Chondrocyte (in vitro differentiated cells): Measurements from ENCODE around the gene SLC29A3. TPM values are rescaled to one million over a fixed set of nuclear protein-coding genes. Genes with fewer than 3 reads are reported as not detected.

Source experiments
- DNase-seq: peaks from one replicate; pipeline ENCODE4 v3.0.0; 2021; ENCODE audit warnings: mixed read lengths, low spot score
- H3K27ac Mint-ChIP-seq: one replicate; pipeline ENCODE4 v1.8.0; 2021; ENCODE audit warnings: mild to moderate bottlenecking, moderate library complexity, mixed read lengths; ENCODE audit not compliant: unreplicated experiment
- H3K27me3 Mint-ChIP-seq: 2 replicates; pipeline ENCODE4 v1.8.0; 2021; ENCODE audit warnings: low read depth, mixed read lengths
- H3K36me3 Mint-ChIP-seq: 2 replicates; pipeline ENCODE4 v1.8.0; 2021; ENCODE audit warnings: low read depth, mixed read lengths
- H3K4me1 Mint-ChIP-seq: 2 replicates; pipeline ENCODE4 v1.8.0; 2021; ENCODE audit warnings: low read depth, mild to moderate bottlenecking, mixed read lengths
- H3K4me3 Mint-ChIP-seq: one replicate; pipeline ENCODE4 v1.8.0; 2021; ENCODE audit warnings: mild to moderate bottlenecking, moderate library complexity, mixed read lengths; ENCODE audit not compliant: unreplicated experiment
- H3K9me3 Mint-ChIP-seq: 2 replicates; pipeline ENCODE4 v1.8.0; 2021; ENCODE audit warnings: low read depth, mixed read lengths
- total RNA-seq: library from RNA; stranded (reverse); gene quantifications from 3 replicates; pipeline ENCODE4 v1.2.1, GENCODE V29; 2021
- TF ChIP-seq, protein P1 (sequence below): fragments of 200-600 bp; sonication (generic); IDR thresholded peaks from 2 replicates; pipeline ENCODE4 v1.5.0; 2021; ENCODE audit warnings: antibody characterized with exemption, mild to moderate bottlenecking, moderate library complexity

SLC29A3 gene
- total RNA-seq, 1 donor from 2014 or later: 3.8 TPM

DNA sequence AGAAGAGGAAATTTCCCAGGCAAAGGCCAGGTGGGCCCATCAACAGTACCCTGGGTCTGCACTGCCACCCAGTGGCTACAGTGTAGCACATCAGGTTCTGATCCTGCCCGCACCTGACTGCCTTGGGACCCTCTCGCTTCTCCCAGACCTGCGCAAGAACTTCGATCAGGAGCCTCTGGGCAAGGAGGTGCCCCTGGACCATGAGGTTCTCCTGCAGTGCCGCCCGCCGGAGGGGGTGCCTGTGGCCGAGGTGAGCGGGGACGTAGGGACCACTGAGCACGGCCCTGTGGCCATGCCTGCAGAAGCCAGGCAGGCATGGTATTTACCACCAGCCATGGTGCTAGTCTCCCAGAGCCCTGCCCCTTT is 33.9 kb upstream of the SLC29A3 start:
- no peaks in the 10 kb centered on the region for H3K27me3 Mint-ChIP-seq
- no peak overlapping the region for H3K4me3 Mint-ChIP-seq
- H3K9me3 Mint-ChIP-seq: no peaks in the 10 kb centered on the region
- H3K4me1 Mint-ChIP-seq: no peaks in the 10 kb centered on the region
- H3K27ac Mint-ChIP-seq: no peak overlapping the region
- no peak for DNase-seq
- TF ChIP-seq, protein P1, sequence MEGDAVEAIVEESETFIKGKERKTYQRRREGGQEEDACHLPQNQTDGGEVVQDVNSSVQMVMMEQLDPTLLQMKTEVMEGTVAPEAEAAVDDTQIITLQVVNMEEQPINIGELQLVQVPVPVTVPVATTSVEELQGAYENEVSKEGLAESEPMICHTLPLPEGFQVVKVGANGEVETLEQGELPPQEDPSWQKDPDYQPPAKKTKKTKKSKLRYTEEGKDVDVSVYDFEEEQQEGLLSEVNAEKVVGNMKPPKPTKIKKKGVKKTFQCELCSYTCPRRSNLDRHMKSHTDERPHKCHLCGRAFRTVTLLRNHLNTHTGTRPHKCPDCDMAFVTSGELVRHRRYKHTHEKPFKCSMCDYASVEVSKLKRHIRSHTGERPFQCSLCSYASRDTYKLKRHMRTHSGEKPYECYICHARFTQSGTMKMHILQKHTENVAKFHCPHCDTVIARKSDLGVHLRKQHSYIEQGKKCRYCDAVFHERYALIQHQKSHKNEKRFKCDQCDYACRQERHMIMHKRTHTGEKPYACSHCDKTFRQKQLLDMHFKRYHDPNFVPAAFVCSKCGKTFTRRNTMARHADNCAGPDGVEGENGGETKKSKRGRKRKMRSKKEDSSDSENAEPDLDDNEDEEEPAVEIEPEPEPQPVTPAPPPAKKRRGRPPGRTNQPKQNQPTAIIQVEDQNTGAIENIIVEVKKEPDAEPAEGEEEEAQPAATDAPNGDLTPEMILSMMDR: peak; percentile 94
- peaks cover 31% of the 10 kb centered on the region for H3K36me3 Mint-ChIP-seq

DNA sequence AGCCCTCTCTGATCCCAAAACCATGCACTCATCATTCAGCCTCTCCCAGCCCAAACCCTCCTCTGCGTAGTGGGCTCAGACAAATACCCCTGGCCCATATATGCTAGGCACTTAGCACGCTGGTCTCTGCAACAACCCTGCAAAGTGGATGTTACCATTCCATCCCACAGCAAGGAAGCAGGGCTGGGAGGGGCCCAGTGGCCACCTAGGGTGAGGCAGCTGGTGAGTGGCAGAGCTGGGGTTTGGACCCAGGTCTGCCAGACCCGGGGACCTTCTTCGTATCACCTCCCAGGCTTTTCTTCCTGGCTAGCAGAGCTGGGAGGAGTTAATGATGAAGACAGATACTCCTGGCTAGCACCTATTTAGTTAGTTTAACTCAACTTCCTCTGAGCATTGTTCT is 33.1 kb upstream of the SLC29A3 start:
- TF ChIP-seq, protein P1: no peak
- no peaks in the 10 kb centered on the region for H3K27me3 Mint-ChIP-seq
- H3K9me3 Mint-ChIP-seq: no peaks in the 10 kb centered on the region
- peaks cover 29% of the 10 kb centered on the region for H3K36me3 Mint-ChIP-seq
- H3K4me1 Mint-ChIP-seq: no peaks in the 10 kb centered on the region
- no peak overlapping the region for H3K4me3 Mint-ChIP-seq
- H3K27ac Mint-ChIP-seq: no peak overlapping the region
- no peak for DNase-seq

DNA sequence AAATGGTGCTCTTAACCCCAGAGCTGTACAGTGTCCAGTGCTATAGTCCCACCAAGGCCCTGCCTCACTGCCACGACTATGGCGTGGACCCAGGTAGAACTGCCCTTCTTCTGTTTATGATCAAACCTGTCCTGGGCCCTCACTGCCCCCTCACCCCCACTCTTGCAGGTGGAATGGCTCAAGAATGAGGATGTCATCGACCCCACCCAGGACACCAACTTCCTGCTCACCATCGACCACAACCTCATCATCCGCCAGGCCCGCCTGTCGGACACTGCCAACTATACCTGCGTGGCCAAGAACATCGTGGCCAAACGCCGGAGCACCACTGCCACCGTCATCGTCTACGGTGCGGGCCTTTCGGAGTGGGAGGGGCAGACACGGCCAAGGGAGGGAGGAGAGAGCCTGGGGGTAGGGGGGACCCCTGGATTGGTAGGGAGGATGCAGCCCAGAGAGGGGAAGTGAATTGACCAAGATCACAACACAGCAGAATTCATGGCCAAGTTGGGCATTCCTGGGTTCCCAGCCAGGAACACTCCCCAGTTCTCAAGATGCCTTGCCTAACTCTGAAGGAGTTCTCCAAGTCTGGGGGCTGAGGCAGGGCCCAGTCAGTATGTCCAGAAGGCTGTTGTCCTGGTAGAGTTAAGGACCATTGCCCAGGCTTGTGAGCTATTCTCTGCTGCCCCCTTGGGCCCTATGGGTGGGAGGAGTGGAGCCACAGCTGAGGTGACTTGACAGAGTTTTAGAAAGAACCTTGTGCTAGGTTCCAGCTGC is 32.4 kb upstream of the SLC29A3 start:
- no peaks in the 10 kb centered on the region for H3K27me3 Mint-ChIP-seq
- TF ChIP-seq, protein P1: no peak
- peaks cover 29% of the 10 kb centered on the region for H3K36me3 Mint-ChIP-seq
- H3K9me3 Mint-ChIP-seq: no peaks in the 10 kb centered on the region
- H3K27ac Mint-ChIP-seq: no peak overlapping the region
- no peak overlapping the region for H3K4me3 Mint-ChIP-seq
- H3K4me1 Mint-ChIP-seq: no peaks in the 10 kb centered on the region
- no peak for DNase-seq

DNA sequence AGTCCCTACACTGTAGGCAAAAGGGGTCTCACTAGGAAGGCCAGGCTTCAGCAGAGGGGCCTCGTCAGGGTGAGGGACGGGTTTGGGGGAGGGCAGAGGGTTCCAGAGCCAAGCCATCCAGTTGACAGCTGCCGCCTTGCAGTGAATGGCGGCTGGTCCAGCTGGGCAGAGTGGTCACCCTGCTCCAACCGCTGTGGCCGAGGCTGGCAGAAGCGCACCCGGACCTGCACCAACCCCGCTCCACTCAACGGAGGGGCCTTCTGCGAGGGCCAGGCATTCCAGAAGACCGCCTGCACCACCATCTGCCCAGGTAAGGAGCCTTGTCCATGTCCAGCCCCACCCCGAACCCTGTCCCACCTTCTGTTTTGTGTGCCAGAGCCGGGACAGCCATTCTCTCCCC is 31.6 kb upstream of the SLC29A3 start:
- TF ChIP-seq, protein P1: no peak
- no peaks in the 10 kb centered on the region for H3K27me3 Mint-ChIP-seq
- DNase-seq: no peak
- peaks cover 30% of the 10 kb centered on the region for H3K36me3 Mint-ChIP-seq
- H3K27ac Mint-ChIP-seq: no peak overlapping the region
- H3K4me1 Mint-ChIP-seq: no peaks in the 10 kb centered on the region
- H3K4me3 Mint-ChIP-seq: no peak overlapping the region
- no peaks in the 10 kb centered on the region for H3K9me3 Mint-ChIP-seq

DNA sequence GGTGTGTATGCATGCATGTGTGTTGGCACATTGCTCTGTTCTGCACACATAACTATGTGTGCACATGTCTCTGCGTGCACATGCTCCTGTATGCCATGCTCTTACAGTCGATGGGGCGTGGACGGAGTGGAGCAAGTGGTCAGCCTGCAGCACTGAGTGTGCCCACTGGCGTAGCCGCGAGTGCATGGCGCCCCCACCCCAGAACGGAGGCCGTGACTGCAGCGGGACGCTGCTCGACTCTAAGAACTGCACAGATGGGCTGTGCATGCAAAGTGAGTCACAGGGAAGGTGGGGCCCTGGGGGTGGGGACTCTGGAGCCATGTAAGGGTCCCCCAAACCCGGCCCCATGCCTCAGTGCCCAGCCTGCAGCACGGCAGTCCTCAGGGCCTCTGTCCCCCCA is 30.6 kb upstream of the SLC29A3 start:
- DNase-seq: no peak
- H3K9me3 Mint-ChIP-seq: no peaks in the 10 kb centered on the region
- H3K4me3 Mint-ChIP-seq: no peak overlapping the region
- H3K36me3 Mint-ChIP-seq: peaks cover 32% of the 10 kb centered on the region
- no peaks in the 10 kb centered on the region for H3K27me3 Mint-ChIP-seq
- H3K4me1 Mint-ChIP-seq: no peaks in the 10 kb centered on the region
- TF ChIP-seq, protein P1: no peak
- no peak overlapping the region for H3K27ac Mint-ChIP-seq
